Measurements from ENCODE around the gene GRHL3. TPM values are rescaled to one million over a fixed set of nuclear protein-coding genes. Genes with fewer than 3 reads are reported as not detected.

Gene GRHL3
- total and polyA plus RNA-seq, 2 experiments from 2014 or later: 2.7 to 6.9 TPM

GRCh38 chr1:24369801-24370200 is 50.6 kb downstream of the GRHL3 start:
- H3K36me3 ChIP-seq (replicated peaks; ENCODE audit: insufficient read depth, low read depth): no peaks in the 10 kb centered on the region
- no peaks in the 10 kb centered on the region for H3K9me3 ChIP-seq (ENCODE audit: low read depth)
- H3K4me3 ChIP-seq: no peak overlapping the region
- DNase-seq (ENCODE audit: low spot score): no peak
- H2AFZ ChIP-seq: no peak overlapping the region
- H3K4me1 ChIP-seq (ENCODE audit: insufficient read depth): peaks cover 3% of the 10 kb centered on the region
- no peaks in the 10 kb centered on the region for H3K27me3 ChIP-seq
- no peak overlapping the region for H3K27ac ChIP-seq
- H4K20me1 ChIP-seq (ENCODE audit: insufficient read depth, poor library complexity, severe bottlenecking): no peaks in the 10 kb centered on the region
- TF ChIP-seq EZH2phosphoT487 (IDR thresholded peaks at IDR 0.05; ENCODE audit: low read depth, severe bottlenecking, unreplicated experiment) (no peak), EZH2 (IDR thresholded peaks at IDR 0.05; ENCODE audit: borderline replicate concordance) (no peak), CTCF (IDR thresholded peaks at IDR 0.05; ENCODE audit: poor library complexity) (no peak)
- H3K4me2 ChIP-seq: no peak overlapping the region
- H3K9me2 ChIP-seq (replicated peaks; ENCODE audit: insufficient read depth): no peaks in the 10 kb centered on the region
- H3K79me2 ChIP-seq: no peaks in the 10 kb centered on the region
- 94% methylated on average over 4 of the region's 4 CpGs for WGBS (ENCODE audit: low lambda C conversion rate, missing lambda C conversion rate)

- Histone ChIP-seq H3K79me2 (no peaks in the 10 kb centered on the region), H3K4me1 (ENCODE audit: insufficient read depth) (no peaks in the 10 kb centered on the region), H3K4me3 (no peak overlapping the region), H3K27ac (no peak overlapping the region), H3K36me3 (replicated peaks; ENCODE audit: insufficient read depth, low read depth) (no peaks in the 10 kb centered on the region), H3K4me2 (no peak overlapping the region), H3K9me2 (replicated peaks; ENCODE audit: insufficient read depth) (no peaks in the 10 kb centered on the region), H3K27me3 (no peaks in the 10 kb centered on the region), H3K9me3 (ENCODE audit: low read depth) (no peaks in the 10 kb centered on the region), H4K20me1 (ENCODE audit: insufficient read depth, poor library complexity, severe bottlenecking) (no peaks in the 10 kb centered on the region), H2AFZ (no peak overlapping the region)
- no peak for TF ChIP-seq EZH2phosphoT487 (IDR thresholded peaks at IDR 0.05; ENCODE audit: low read depth, severe bottlenecking, unreplicated experiment)
- TF ChIP-seq CTCF (IDR thresholded peaks at IDR 0.05; ENCODE audit: poor library complexity): no peak
- TF ChIP-seq EZH2 (IDR thresholded peaks at IDR 0.05; ENCODE audit: borderline replicate concordance): no peak
- WGBS (ENCODE audit: low lambda C conversion rate, missing lambda C conversion rate): 94% methylated on average over 7 of the region's 7 CpGs
- DNase-seq (ENCODE audit: low spot score): no peak
These were observed 53.9 kb downstream of the GRHL3 start for GRCh38 chr1:24373044-24373443.

GRCh38 chr1:24373710-24374109 is 54.6 kb downstream of the GRHL3 start:
- Histone ChIP-seq H3K27ac (no peak overlapping the region), H4K20me1 (ENCODE audit: insufficient read depth, poor library complexity, severe bottlenecking) (no peaks in the 10 kb centered on the region), H3K9me3 (ENCODE audit: low read depth) (no peaks in the 10 kb centered on the region), H3K4me3 (no peak overlapping the region), H3K79me2 (no peaks in the 10 kb centered on the region), H3K27me3 (no peaks in the 10 kb centered on the region), H3K4me2 (no peak overlapping the region), H3K36me3 (replicated peaks; ENCODE audit: insufficient read depth, low read depth) (no peaks in the 10 kb centered on the region), H2AFZ (no peak overlapping the region), H3K9me2 (replicated peaks; ENCODE audit: insufficient read depth) (no peaks in the 10 kb centered on the region), H3K4me1 (ENCODE audit: insufficient read depth) (no peaks in the 10 kb centered on the region)
- TF ChIP-seq EZH2 (IDR thresholded peaks at IDR 0.05; ENCODE audit: borderline replicate concordance) (no peak), CTCF (IDR thresholded peaks at IDR 0.05; ENCODE audit: poor library complexity) (no peak), EZH2phosphoT487 (IDR thresholded peaks at IDR 0.05; ENCODE audit: low read depth, severe bottlenecking, unreplicated experiment) (no peak)
- WGBS (ENCODE audit: low lambda C conversion rate, missing lambda C conversion rate): 82% methylated on average over 8 of the region's 8 CpGs
- DNase-seq (ENCODE audit: low spot score): no peak

Data from hepatocyte (in vitro differentiated cells).